HT1080 (cell line): ENCODE data around the gene DNAH3. TPM values are rescaled to one million over a fixed set of nuclear protein-coding genes. Genes with fewer than 3 reads are reported as not detected.
A peak's percentile ranks its signal among the peaks of the same experiment; 100 is the strongest.
"Not testable (repeated sequence)": the region's sequence is repeated elsewhere in the genome, so short reads cannot be mapped to it uniquely, and the experiment has no call there.

Source experiments
- DNase-seq: peaks from one replicate; pipeline ENCODE4 v3.0.0-alpha.2; 2015; ENCODE audit warnings: low read depth
- polyA plus RNA-seq, 2 experiments: library from polyadenylated mRNA; depleted of rRNA; stranded (reverse); fragments of >200 nt; gene quantifications; 2 replicates each; pipeline ENCODE4 v1.2.3, GENCODE V29; 2015
- total RNA-seq: library from RNA; depleted of rRNA; stranded (reverse); fragments of >200 nt; shearing (Covaris generic); gene quantifications from 2 replicates; pipeline ENCODE4 v1.2.3, GENCODE V29; 2014; rRNA removed

DNAH3 gene, protein sequence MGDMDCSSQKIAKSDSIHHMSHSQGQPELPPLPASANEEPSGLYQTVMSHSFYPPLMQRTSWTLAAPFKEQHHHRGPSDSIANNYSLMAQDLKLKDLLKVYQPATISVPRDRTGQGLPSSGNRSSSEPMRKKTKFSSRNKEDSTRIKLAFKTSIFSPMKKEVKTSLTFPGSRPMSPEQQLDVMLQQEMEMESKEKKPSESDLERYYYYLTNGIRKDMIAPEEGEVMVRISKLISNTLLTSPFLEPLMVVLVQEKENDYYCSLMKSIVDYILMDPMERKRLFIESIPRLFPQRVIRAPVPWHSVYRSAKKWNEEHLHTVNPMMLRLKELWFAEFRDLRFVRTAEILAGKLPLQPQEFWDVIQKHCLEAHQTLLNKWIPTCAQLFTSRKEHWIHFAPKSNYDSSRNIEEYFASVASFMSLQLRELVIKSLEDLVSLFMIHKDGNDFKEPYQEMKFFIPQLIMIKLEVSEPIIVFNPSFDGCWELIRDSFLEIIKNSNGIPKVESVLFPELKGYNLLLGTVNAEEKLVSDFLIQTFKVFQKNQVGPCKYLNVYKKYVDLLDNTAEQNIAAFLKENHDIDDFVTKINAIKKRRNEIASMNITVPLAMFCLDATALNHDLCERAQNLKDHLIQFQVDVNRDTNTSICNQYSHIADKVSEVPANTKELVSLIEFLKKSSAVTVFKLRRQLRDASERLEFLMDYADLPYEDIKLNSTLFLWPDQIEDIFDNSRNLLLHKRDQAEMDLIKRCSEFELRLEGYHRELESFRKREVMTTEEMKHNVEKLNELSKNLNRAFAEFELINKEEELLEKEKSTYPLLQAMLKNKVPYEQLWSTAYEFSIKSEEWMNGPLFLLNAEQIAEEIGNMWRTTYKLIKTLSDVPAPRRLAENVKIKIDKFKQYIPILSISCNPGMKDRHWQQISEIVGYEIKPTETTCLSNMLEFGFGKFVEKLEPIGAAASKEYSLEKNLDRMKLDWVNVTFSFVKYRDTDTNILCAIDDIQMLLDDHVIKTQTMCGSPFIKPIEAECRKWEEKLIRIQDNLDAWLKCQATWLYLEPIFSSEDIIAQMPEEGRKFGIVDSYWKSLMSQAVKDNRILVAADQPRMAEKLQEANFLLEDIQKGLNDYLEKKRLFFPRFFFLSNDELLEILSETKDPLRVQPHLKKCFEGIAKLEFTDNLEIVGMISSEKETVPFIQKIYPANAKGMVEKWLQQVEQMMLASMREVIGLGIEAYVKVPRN (N-terminal part only)
- 0.03 and 0.05 TPM in 2 replicates for total RNA-seq
- polyA plus RNA-seq (2015; cell fraction: cytosol; rRNA removed), result 0.02 and 0.03 TPM in 2 replicates
- 0.10 and 0.12 TPM in 2 replicates for polyA plus RNA-seq (2015; cell fraction: nucleus; rRNA removed)

DNA sequence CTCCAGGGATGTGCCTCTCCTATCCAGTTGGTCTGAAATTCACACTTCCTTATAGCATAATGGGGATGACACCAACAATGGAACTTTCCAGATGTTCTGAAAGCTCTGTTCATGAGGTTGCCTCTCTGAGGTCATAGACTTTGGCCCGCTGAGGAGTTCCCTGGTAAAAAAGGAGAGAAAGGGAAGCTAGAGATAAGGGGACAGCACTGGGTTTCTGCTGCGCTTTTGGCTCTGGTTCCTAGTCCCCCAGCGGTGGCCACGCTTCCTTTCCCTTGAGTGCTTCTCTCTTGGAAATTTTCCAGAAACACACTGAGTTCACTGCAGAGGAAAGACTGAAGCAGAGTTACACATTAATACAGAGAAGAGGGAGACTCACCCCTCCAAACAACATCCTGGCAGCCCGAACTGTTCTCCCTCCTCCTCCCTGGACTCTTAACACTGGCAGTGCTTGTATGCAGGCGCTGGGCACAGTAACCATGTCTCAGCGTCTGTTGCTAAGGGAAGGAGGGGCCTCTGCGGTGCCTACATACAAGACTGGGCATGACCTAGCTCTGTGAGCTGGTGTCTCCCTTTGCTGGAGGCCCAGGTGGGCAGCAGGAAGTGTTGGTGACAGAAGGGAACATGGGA is at the start of gene DNAH3:
TSS of gene DNAH3 (minus strand) at position 472 of the 627 bp plus-strand sequence. CDS start 527 bp downstream, outside the sequence.
- no peak for DNase-seq

DNA sequence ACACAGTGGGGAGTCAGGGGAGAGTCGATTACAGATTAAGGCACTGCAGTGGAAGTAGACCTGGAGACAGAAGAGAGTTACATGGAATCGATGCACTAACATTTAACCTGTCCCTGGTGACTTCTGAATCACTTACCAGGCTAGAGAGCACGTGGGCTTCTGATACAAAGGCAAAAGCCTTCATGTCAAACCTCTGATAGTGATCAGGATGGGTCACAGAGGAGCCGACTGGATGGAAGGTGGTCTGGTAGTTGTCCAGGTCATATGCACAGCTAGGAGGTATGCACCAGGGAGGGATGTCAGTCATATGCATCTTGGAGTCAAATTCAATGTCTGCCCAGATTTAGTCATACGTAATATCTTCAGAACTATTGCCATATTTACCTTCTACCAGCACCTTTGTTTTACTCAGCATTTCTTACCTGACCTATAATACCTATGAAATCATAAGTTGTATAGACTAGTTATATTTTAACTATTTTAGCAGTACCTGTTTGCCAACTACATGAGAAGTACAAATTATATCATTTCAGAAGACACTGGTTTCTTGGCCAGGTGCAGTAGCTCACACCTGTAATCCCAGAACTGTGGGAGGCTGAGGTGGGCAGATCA is 49.1 kb upstream of the DNAH3 start:
- DNase-seq, result no peak

DNA sequence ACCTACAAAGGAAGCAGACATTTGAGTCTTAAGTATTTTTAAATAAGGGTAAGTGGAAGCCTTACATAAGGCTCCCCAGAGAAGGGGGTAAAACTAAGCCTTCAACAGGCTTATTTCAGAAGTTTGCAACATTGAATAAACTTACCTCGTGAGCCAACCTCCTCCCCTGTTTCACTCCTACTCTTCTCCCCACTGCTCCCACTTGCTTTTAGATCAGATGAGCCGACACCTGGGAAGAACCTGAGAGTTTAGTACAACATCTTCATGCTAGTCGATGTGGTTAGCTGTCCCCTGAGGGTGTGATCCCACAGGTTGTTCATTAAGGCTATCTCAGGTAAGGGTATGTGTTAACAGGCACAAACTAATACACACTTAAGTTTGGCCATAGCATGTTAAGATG is 47.0 kb upstream of the DNAH3 start:
- DNase-seq, result no peak

DNA sequence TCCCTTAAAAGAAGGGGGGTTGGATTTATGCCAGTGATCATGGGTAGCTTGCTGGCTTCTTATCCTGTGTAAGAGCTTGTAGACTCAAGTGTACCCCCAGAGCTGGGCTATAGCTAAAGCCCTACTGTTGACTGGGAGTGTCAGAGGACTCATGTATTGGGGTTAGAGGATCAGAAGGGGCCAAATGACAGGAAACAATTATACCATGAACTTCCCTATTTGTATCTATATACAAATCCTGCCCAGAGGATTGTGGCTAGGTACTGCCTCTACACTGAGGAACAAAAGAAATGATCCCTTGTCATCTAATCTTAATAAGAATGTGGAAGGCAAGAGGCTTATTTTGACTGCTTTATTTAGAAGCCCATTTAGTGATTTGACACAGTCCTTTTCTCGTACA is 46.5 kb upstream of the DNAH3 start:
- no peak for DNase-seq

DNA sequence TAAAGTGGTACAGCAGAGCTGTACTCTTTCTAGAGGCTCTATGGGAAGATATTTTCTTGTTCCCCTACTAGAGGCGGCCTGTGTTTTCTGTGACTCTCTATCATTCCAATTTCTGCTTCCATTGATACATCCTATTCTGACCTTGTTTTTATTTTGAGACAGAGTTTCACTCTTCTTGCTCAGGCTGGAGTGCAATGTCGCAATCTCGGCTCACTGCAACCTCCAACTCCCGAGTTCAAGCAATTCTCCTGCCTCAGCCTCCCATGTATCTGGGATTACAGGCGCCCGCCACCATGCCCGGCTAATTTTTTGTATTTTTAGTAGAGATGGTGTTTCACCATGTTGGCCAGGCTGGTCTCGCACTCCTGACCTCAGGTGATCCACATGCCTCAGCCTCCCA is 44.7 kb upstream of the DNAH3 start:
- not testable (repeated sequence) for DNase-seq

DNA sequence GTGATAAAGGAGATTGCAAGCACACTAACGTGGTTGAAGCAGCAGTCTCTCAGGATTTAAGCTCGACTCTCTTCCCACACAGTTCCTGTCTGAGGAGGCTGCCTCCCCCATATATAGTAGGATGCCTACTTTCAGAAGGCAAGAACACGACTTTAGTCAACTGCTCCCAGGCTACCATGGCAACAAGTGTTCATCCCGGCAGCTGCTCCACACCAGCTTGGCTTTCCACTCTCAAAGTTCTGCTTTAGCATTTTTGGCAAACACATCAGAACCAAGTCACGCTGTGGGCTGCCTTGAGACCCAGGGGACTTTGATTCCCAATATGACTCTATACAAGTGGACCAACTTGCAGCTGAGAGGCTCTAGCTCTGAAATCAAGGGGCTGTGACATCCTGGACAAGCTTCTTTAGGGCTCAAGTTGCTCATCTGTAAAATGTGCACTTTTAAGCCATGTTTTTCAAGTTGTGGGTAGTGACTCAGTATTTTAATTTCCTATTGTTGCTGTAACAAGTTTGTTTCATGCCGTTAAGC is 44.2 kb upstream of the DNAH3 start:
- no peak for DNase-seq

DNA sequence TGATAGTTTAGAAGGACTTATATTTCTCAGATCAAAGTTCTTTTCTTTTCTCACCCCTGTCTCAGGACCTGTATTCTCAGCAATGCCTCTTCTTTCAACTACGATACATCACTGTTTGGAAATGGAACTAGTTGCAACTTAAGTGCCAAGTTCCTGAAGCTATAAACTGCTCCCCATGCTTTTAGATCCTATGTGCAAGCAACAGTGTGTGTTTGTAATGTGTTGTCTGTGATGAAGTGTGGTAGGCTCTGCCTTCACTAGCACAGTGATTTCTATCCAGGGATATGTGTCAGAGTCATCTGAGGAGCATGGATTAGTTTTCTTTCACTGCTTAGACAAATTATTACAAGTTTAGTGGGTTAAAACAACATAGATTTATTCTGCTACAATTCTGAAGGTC is 42.3 kb upstream of the DNAH3 start:
- no peak for DNase-seq

DNA sequence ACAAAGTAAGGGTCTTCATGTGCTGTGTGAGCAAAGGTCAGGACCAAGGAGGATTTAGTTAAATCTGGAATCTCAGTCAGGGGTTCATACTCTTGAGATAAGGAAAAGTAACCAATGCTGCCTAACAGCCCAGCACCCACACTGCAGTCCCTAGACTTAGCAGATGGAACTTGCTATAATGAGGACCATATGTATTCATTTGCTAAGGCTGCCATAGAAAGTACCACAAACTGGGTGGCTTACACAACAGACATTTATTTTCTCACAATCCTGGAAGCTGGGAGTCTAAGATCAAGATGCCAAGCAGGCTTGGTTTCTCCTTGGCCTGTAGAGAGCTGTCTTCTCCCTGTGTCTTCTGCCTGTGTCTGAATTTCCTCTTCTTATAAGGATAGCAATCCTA is 40.0 kb upstream of the DNAH3 start:
- no peak for DNase-seq

DNA sequence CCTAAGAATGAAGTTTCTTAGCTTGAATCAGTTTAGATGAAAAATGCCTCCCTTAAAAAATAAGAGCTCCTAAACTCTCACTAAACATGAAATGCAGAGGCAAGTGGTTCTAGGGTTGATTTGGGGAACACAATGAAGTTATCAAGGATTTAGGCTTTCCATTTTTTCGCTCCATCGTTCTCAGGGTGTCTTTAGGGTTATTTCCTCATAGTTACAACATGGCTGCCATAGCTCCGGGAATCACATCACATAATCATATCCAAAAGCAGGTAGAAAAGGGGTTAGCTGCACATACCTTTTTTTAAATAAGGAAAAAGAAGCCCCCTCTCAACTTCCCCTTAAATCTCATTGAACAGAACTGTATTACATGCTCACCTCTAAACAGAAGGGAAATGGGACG is 39.4 kb upstream of the DNAH3 start:
- DNase-seq, result no peak

DNA sequence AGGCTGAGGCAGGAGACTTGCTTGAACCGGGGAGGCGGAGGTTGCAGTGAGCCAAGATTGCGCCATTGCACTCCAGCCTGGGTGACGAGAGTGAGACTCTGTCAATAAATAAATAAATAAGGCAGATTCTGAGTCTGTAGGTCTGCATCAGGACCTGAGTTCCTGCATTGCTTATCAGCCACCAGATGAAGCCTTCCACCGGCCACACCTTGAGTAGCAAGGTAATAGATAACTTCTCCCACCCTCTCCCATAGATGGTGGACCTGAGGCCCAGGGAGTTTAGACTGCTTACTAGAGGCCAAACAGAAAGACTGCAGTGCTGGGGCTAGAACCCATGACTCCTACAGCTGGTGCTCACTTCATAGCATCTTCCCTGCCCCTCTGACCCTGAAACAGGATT is 38.7 kb upstream of the DNAH3 start:
- DNase-seq, result no peak

DNA sequence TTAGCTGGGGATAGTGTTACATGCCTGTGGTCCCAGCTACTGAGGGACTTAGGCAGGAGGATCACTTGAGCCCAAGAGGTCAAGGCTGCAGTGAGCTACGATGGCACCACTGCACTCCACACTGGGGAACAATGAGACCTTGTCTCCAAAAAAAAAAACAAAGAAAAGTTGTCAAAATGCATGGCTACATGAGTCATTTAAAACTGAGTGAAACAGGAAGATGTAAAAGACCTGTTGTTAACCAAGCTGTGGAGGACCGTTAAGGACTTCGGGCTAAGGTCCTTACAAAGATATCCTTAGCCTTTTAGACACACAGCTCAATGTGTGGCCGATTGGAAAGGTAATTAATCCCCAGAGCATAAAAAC is 35.7 kb upstream of the DNAH3 start:
- DNase-seq, result peak; percentile 82

DNA sequence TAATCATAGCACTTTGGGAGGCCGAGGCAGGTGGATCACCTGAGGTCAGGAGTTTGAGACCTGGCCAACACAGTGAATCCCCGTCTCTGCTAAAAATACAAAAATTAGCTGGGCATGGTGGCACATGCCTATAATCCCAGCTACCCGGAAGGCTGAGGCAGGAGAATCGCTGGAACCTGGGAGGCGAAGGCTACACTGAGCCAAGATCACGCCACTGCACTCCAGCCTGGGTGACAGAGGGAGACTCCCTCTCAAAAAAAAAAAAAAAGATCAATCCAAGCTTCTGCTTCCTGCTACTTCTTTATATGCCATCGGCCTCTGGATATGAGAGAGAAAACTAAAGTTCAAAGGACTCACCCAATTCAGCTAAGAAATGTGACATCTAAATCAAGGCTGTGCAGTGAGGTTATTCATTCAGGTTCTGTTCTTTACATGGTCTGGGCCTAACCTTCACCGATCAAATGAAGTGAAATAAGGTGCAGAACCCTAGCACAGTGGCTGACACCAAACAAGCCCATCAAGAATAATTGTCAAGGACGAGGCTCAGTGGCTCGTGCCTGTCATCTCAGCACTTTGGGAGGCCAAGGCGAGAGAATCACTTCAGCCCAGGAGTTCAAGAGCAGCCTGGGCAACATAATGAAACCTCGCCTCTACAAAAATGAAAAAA is 35.1 kb upstream of the DNAH3 start:
- DNase-seq, result no peak

DNA sequence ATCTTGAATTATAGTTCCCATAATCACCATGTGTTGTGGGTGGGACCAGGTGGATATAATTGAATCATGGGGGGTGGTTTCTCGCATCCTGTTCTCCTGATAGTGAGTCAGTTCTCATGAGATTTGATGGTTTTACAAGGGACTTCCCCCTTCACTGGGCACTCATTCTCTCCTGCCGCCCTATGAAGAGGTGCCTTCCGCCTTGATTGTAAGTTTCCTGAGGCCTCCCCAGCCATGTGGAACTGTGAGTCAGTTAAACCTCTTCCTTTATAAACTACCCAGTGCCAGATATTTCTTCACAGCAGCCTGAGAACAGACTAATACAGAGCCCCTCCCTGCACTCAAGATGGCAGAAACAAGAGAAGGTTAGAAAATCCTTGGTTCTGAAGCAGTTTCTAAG is 34.2 kb upstream of the DNAH3 start:
- peak; percentile 78 for DNase-seq

DNA sequence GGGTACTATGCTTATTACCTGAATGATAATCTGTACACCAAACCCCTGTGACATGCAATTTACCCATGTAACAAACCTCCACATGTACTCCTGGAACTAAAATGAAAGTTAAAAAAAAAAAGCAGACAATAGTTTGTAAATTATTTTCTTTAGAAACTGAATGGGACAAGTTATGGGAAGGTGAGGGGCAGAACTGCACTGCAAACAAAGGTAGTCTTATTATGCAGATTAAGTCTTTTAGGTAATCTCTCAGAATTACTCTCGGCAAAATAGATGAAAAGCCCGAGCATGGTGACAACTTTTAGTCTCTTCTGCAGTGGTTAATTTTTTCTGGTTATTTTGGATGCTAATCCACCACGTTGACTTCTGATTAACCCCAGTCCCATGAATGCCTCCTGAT is 33.3 kb upstream of the DNAH3 start:
- no peak for DNase-seq

DNA sequence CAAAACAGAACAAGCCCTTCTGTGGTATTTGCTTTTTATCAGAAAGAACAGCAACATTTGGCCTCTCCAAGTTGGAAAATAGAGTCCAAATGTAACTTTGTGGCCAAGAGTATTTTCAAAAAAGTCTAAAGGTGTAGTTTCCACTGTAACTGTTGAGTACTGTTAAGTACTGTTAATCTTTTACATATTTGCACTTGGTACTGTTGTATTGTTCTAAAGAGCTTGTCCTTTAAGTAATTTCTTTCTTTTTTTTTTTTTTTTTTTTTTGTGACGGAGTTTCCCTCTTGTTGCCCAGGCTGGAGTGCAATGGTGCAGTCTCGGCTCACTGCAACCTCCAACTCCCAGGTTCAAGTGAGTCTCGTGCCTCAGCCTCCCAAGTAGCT is 29.3 kb upstream of the DNAH3 start:
- no peak for DNase-seq

DNA sequence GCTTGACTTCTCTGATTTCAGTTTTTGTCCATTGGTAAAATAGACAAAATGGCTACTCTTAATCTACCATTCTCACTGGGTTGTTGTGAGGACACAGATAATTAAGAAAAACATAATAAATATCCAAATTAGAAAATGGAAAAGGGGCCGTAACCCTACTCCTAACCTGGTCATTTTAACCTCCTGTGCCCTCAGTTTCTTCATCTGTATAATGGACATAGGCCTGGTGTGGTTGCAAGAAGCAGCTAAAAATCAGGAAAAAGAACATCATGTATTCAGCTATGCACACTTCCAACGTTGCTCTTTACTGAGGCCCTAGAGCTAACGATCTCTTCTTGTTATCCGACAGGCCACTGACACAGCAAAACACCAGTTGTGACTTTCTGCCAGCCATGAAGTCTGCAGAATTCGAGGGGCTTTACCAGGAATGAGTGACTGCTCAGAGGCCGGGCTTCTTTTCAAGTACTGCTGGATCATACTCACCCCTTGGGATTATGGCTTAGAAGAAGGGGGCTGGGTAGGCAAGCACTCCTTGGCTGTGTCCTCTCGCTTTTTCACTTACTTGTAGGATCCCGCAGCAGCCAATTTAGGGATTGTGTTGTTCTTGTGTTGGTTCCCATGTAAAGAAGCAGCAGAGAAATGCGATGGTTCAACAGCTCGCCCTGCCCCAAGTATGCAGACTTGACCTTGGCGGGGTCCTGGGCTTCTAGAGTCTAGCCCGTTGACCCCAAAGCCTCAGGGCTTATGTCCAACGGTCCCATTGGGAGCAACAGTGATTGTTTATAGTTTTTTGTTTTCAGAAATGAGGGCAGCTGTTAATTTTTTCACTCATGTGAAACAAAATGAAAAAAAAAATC is 28.7 kb upstream of the DNAH3 start:
- DNase-seq, result no peak

DNA sequence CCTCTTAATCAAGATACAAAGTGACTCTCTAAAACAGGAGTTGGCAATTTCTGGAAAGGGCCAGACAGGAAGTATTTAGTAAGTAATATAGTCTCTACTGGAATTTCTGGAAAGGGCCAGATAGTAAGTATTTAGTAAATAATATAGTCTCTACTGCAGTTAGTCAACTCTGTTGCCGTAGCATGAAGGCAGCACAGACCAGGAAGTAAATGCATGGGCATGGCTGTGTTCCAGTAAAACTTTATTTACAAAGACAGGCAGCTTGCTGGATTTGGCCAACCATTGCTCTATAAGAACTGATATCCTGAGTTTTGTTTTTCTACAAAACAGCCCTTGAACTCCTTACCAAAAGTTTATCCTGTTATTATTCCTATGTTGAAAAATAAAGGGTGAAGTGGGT is 24.8 kb upstream of the DNAH3 start:
- no peak for DNase-seq

DNA sequence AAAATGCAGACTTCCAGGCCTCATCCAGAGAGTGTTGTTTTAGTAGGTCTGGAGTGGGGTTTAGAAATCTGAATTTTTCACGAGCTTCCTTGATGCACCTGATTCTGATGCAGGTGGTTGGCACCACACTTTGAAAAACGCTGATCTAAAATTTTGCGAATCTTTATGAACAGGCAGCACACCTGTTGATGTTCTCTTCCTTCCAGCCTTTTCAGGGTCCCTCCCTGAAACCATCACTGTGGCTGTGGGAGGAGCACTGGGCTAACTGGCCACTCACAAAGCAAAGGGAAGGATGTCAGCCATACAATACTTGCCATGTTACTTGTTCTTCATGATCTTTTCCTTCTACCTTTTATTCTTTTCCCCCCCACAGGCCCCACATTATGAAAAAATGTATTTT is 22.0 kb upstream of the DNAH3 start:
- no peak for DNase-seq

DNA sequence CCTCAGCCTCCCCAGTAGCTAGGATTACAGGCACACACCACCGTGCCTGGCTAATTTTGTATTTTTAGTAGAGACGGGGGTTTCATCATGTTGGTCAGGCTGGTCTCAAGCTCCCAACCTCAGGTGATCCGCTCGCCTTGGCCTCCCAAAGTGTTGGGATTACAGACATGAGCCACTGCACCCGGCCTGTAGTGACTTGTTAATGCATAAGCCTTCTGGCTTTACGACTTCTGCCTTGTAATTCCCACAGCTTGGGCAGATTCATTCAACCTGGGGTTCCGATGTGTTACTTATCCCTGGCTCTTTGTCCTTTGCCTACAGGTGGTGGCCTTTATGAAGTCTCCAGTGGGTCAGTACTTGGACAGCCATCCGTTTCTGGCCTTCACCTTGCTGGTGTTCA is 19.5 kb upstream of the DNAH3 start:
- DNase-seq, result not testable (repeated sequence)
